HG02884 (cell line): ENCODE measurements around the gene BCL2.

Experiments
- ATAC-seq: cut with Tn5 transposase; IDR thresholded peaks from one replicate; pipeline ENCODE4 v1.9.1; 2021; ENCODE audit warnings: mild to moderate bottlenecking, moderate library complexity; ENCODE audit not compliant: unreplicated experiment

The BCL2 gene

GRCh38 chr18:63312019-63312409, 7.6 kb downstream of the BCL2 start:
- ATAC-seq = no peak

GRCh38 chr18:63311118-63312018, 8.2 kb downstream of the BCL2 start:
- ATAC-seq = peak; percentile 57

GRCh38 chr18:63309422-63309821, 10.1 kb downstream of the BCL2 start:
- ATAC-seq = no peak

DNA sequence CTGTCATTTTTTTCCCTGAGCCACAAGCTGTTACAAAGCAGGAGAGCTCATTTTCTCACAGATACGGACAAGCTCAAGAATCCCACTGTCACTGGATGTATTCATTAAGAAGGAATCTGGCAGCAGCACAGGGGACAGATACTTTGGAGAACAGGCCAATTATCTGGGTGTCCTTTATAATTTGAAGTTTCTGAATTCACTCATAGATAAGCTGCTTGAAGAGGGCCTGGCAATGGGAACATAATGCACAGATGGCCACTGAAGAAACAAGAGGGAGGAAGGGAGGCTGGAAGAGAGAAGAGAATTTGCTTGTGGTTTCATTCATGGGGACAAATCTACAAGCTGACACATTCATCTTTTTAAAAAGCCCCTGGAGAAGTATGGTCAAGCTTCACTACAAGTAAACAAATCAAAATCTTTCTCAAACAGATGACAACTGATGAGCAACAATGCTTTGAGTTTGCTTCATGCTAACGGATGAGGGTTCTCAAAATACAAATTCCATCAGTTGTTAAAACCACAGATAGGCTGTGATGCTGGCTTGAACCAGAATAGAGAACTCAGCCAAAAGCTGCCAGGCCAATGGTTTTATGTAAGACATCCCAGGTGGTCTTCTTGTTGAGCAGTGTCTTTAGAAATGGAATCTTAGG, 11.9 kb downstream of the BCL2 start:
- ATAC-seq = no peak

DNA sequence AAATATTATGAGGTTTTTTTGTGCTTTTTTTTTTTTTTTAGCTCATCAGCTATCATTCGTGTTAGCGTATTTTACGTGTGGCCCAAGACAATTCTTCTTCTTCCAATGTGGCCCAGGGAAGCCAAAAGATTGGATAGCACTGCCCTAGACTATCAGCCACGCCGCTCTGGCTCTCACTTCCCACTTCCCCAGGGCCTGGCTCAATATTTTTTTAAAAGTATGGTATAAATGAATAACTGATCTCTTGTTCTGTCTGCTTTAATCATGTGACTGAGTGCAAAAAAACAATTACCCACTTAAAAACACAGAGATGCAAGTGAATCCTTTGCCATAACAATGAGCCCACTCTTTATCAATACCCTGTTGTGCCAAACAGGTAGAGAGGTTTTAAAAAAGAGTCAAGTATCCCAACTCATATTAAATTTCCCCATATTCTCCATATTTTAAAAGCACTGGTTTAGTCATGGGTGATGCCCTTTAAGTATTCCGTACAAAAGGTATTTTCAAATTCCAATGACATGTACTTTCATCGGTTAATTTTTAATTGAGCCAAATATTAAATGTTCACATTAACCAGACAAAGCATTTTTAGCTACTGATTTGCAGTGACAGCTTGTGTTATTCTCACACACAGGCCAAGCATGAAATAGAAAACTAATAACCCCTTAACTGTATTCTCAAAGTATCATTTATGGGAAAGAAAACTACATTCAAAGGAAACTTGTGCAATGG, 12.6 kb downstream of the BCL2 start:
- ATAC-seq = no peak

GRCh38 chr18:63306249-63306648, 13.3 kb downstream of the BCL2 start:
- no peak for ATAC-seq

DNA sequence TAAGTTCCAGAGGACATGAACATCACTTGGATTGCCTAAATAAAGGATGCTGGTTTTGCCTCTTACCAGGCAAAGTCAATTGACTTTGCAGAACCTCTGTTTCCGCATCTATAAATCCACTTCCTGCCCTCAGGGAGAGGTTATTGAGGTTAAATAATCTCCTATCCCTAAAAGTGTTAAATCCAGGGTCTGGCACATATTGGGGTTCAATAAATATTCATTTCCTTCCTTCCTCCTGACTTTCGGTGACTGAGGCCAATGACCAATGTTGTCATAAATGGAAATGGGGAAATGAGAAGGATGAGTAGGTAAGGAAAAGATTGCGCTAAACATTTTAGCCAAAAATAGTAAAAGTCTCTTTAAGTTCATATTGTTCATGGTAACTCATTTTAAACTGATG, 16.0 kb downstream of the BCL2 start:
- ATAC-seq = no peak

- ATAC-seq = no peak
Observed at GRCh38 chr18:63302636-63303405, 16.7 kb downstream of the BCL2 start.

- ATAC-seq = no peak
Observed at GRCh38 chr18:63302220-63302619, 17.3 kb downstream of the BCL2 start.

DNA sequence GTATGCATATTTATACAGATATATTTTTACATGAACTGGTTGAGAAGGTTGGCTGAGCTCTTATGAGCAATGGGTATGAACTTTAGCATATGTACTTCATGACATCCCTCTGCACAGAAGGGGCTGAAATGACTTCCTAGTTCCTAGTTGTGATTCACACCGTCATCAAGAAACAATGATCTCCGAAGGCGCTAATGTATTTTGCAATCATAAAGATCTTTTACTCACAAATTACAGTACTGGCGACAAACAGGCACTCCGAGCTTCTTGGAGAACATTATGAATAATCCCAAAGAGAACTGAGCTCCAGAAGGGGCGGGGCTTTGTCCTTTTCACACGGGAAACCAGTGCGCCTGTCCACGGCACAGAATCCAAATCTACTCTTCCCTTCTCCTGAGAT, 18.1 kb downstream of the BCL2 start:
- no peak for ATAC-seq

DNA sequence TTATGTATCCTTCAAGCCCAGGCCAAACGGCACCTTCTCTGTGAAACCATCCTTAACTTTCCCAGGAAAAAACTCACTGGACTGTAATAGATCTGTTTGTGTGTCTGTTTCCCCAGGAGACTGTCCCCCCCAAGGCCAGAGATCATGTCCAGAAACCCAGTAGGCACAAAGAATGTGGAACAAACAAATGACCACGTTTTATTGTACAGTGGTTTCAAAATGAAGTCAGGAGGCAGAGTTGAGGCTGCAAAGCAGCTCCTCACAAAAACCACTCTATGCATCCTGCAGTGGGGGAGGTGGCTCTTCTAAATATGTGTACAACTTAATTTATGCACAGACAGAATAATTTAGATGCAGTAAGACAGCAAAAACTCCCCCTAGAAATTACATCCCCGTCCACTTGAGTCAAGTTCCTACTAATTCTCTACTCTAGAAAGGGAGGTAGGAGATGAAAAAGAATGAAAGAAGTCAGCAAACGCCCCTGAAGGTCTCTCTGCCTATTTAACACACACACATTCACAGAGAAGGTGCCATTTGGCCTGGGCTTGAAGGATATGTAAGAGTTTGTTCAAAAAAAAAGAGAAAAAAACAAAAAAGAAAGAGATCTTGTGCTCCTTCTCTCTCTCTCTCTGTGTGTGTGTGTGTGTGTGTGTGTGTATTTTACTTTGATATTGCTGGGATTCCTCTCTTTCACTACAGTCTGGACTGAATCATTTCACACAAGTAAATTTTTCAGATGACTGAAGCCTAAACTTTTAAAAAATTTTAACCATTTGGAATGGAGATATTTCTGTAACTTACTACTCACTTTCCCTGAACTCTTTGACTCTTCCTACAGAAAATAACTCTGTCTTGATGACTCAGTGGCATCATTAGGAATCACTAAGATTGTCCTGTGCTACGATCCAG, 19.5 kb downstream of the BCL2 start:
- ATAC-seq = peak; percentile 65

DNA sequence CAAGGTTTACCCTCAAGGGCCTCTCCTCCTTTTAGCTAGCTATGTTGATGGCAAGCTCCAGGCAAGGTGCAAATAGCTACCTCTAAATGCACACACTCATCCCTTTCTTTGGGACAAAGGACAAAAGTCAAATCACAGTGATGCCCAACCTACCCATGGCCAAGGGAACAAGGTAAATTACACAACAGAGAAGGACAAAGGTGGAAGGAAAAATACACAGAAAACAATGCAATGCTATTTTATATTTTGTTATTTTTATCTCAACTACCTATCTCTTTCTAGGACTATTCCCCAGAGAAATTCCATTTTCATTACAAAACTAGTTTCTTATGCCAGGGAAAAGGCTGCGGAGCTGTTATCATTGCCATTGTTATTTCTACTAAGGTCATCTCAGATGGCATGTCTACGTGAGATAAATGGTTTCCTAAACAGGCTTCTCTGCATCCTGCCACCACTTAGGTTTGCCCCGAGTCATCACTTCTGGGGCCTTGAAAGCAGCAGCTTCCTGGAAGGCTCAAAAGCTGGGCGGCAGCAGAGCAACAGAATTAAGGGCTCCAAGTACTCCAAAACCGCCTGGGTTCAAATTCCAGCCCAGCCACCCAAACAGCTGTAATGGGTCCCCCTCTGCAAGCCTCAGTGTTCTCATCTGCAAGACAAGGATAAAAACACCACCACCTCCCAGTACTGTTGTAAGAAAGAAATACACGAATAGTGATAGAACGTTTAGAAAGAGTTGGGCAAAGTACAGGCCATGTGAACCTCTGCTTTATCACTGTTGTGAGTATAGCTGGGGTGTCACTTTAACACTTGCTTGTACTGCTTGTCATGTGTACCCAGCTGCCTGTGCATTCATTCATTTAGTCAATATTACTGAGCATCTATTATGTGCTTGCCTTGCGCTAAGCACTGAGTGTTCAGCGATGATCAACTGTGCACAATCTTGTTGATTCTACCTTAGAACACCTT, 20.9 kb downstream of the BCL2 start:
- ATAC-seq = no peak

- ATAC-seq = no peak
Observed at GRCh38 chr18:63297687-63298399, 21.7 kb downstream of the BCL2 start.

DNA sequence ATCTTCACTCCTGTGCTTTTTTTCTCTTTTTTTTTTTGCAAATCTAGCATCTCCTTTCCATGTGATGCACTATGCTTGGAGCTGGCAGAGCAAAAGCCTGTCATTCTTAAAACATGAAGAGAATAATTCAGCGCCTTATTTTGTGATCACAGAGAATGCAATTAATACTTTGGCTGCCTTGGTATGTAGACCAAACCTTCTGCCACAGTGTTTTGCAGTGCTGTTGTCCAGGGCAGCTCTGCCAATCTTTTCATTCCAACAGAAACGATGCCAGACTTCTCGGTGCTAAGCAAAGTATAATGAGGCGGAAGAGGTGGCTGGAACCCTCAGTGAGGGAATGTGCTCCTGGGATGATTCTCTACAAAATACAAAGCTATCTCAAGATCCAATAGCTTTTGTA, 25.6 kb downstream of the BCL2 start:
- ATAC-seq = no peak

DNA sequence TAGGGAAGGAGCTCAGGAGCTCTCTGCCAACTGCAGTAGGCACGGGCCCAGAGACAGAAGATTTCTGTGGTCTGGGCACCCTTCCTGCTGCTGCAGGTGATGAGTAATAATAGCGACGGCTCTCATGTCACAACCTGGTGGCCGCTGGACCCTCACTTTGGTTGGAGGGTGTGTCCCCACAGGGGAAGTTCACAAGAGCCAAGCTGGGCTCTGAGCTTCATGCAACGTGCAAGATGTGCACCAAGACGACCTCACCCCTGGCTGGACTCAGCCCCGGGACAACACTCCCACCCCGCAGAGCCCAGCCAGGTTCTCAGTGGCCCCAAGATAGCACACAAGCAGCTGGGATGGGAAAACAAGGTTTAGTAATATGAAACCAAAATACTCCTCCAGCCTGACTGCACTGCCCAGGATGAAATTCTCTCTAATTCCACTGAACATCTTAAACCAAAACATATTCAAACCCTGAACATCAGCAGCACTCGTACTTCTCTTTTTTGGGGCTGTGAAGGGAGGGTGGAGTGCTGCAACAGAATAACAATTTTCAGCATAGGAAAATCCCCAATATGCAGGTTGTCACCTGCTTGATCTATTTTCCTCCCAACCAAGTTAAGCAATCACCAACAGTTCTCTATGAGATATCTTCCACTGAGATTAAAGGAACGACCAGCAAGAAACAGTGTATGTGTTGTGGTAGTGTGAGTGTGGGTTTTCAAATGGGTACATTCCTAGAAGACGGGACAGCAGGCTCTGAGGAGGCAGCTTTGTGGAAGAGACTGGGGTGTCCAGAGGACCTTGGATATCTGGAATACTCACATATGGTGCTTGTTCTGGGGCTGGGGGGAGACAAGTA, 26.5 kb downstream of the BCL2 start:
- peak; percentile 65 for ATAC-seq

- no peak for ATAC-seq
Observed at GRCh38 chr18:63291278-63291677, 28.3 kb downstream of the BCL2 start.

DNA sequence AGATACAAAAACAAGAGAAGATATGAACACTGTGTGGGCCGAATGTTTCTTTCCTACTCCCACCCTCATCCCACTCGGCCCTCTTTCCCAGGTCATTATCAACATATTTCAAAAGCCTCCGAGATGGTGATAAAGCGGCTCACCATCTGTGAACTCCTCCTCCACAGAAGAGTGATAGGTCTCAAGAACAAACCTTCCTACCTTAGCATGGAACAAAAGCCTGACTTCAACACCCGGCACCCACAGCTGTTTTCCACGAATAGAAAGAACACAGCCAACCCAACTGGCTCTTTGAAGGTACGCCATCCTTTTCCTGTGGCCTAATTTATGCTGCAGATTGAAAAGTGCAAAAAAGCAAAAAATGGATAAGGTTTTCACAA, 28.8 kb downstream of the BCL2 start:
- ATAC-seq = no peak
